NCI-H1436 (cell line): ENCODE data around the gene CST11.

Experiments used
- DNase-seq: peaks from one replicate; lab custom pipeline; 2025; lab: John Stamatoyannopoulos, UW

Gene CST11

GRCh38 chr20:23419995-23420901 lies 32.4 kb downstream of the CST11 start:
- DNase-seq: no peak

GRCh38 chr20:23419657-23419994 lies 33.0 kb downstream of the CST11 start:
- no peak for DNase-seq

- DNase-seq: no peak
Measured at GRCh38 chr20:23417861-23418260, 34.8 kb downstream of the CST11 start.

- DNase-seq: no peak
Measured at GRCh38 chr20:23415959-23416583, 36.6 kb downstream of the CST11 start.

- no peak for DNase-seq
Measured at GRCh38 chr20:23415555-23415954, 37.1 kb downstream of the CST11 start.

GRCh38 chr20:23414526-23415188 lies 38.0 kb downstream of the CST11 start:
- no peak for DNase-seq

GRCh38 chr20:23413862-23414422 lies 38.7 kb downstream of the CST11 start:
- DNase-seq: no peak

GRCh38 chr20:23412026-23412425 lies 40.6 kb downstream of the CST11 start:
- DNase-seq: no peak

GRCh38 chr20:23410916-23411695 lies 41.6 kb downstream of the CST11 start:
- DNase-seq: no peak

- DNase-seq: no peak
Measured at GRCh38 chr20:23409800-23410199, 42.9 kb downstream of the CST11 start.

GRCh38 chr20:23408957-23409356 lies 43.7 kb downstream of the CST11 start:
- no peak for DNase-seq

GRCh38 chr20:23407781-23408464 lies 44.8 kb downstream of the CST11 start:
- no peak for DNase-seq

GRCh38 chr20:23406880-23407279 lies 45.8 kb downstream of the CST11 start:
- DNase-seq: no peak

- no peak for DNase-seq
Measured at GRCh38 chr20:23404196-23404595, 48.5 kb downstream of the CST11 start.

- no peak for DNase-seq
Measured at GRCh38 chr20:23403751-23404150, 48.9 kb downstream of the CST11 start.

- no peak for DNase-seq
Measured at GRCh38 chr20:23401051-23401450, 51.6 kb downstream of the CST11 start.
